Immature natural killer cell (primary cell): Measurements from ENCODE around the gene LY6G6F. TPM values are rescaled to one million over a fixed set of nuclear protein-coding genes. Genes with fewer than 3 reads are reported as not detected.

Experiments used
- DNase-seq, 3 donors: peaks; one replicate each; pipeline ENCODE4 v3.0.0; 2022; ENCODE audit warnings: mixed read lengths in 1 of 3
- H3K27ac Mint-ChIP-seq, 6 donors: one replicate each; pipeline ENCODE4 v1.8.0; 2020; ENCODE audit warnings: mixed read lengths in 6 of 6, mild to moderate bottlenecking in 5 of 6, inconsistent platforms in 4 of 6, moderate library complexity in 3 of 6
- H3K27me3 Mint-ChIP-seq, 3 donors: one replicate each; pipeline ENCODE4 v1.8.0; 2020 to 2021; ENCODE audit warnings: low read depth in 3 of 3, mild to moderate bottlenecking in 3 of 3, mixed read lengths in 3 of 3, moderate library complexity in 3 of 3, inconsistent platforms in 1 of 3
- H3K36me3 Mint-ChIP-seq, 3 donors: one replicate each; pipeline ENCODE4 v1.8.0; 2020; ENCODE audit warnings: mixed read lengths in 3 of 3, inconsistent platforms in 2 of 3, mild to moderate bottlenecking in 2 of 3
- H3K4me1 Mint-ChIP-seq, 2 donors: one replicate each; pipeline ENCODE4 v1.8.0; 2020; ENCODE audit warnings: inconsistent platforms in 2 of 2, mild to moderate bottlenecking in 2 of 2, mixed read lengths in 2 of 2, moderate library complexity in 1 of 2
- H3K4me3 Mint-ChIP-seq, 5 donors: one replicate each; pipeline ENCODE4 v1.8.0; 2020; ENCODE audit warnings: mild to moderate bottlenecking in 5 of 5, mixed read lengths in 5 of 5, inconsistent platforms in 3 of 5, moderate library complexity in 3 of 5
- H3K9me3 Mint-ChIP-seq, 6 donors: one replicate each; pipeline ENCODE4 v1.8.0; 2020; ENCODE audit warnings: mild to moderate bottlenecking in 6 of 6, mixed read lengths in 6 of 6, inconsistent platforms in 4 of 6, moderate library complexity in 3 of 6
- polyA plus RNA-seq, 3 donors: library from polyadenylated mRNA; unstranded; fragments of 300-500 nt; fragmentation: Illumina TruSeq; gene quantifications; one replicate each; pipeline ENCODE4 v1.2.3, GENCODE V29; 2021

LY6G6F gene, protein sequence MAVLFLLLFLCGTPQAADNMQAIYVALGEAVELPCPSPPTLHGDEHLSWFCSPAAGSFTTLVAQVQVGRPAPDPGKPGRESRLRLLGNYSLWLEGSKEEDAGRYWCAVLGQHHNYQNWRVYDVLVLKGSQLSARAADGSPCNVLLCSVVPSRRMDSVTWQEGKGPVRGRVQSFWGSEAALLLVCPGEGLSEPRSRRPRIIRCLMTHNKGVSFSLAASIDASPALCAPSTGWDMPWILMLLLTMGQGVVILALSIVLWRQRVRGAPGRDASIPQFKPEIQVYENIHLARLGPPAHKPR
- 1 to 10 TPM in 1 of 3 donors, not detected in 2; 2.5 TPM for polyA plus RNA-seq

DNA sequence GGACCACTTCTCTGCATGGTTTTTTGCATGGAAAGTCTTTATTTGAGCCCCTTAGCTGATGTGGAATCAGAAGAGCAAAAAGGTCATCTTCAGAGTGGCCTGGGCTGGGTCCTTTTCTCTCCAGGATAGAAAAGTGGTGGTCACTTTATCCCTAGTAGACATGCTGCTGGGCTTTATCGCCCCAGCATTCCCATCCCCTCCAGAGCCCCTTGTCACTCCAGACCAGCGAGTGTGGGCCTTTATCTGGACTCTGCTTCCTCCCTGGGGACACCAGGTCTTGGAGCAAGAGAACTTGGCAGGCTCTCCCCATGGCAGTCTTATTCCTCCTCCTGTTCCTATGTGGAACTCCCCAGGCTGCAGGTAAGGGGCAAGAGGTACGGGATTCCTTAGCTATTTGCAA is at the start of gene LY6G6F:
LY6G6F (plus strand) TSS at position 268 of the 400 bp plus-strand sequence; CDS start at position 309, 41 bp downstream.
- Mint-ChIP-seq H3K36me3 (no peaks in the 10 kb centered on the region), H3K9me3 (no peaks in the 10 kb centered on the region), H3K27me3 (peaks cover 3 to 8% (median 4%) of the 10 kb centered on the region in 3 donors), H3K27ac (peak within 1 kb of the TSS in 2 of 6 donors; percentile 19 to 68), H3K4me1 (peaks cover 30 to 31% of the 10 kb centered on the region in 2 donors), H3K4me3 (no peak within 1 kb of the TSS)
- DNase-seq, result no peak

DNA sequence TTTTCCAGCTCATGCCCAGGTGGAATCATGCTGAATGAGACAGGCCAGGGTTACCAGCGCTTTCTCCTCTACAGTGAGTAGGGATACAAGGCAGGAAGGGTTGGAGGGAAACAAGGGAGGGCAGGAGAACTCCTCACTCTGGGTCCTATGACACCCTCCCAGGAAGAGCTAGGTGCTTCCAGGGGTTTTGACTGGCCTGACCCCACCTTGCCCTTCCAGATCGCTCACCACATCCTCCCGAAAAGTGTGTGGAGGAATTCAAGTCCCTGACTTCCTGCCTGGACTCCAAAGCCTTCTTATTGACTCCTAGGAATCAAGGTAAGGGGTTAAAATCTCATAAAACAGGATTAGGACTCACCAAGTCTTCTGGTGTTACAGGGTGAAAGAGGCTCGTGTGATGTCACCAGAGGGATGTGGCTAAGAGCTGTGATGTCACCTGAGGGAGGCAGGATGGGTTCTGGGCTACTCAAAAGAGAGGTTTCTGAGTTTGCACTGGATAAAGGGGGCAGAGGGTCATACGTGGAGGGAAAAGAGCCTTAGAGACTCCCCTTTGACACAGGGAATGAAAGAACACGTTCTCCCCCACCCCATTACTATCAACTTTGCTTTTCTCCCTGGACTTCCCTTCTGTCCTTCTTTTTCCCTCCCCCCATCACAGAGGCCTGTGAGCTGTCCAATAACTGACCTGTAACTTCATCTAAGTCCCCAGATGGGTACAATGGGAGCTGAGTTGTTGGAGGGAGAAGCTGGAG is 49.1 kb upstream of the LY6G6F start:
- Mint-ChIP-seq H3K4me3 (peak overlapping the region; percentile 42 to 87 (median 59)), H3K9me3 (no peaks in the 10 kb centered on the region), H3K4me1 (peaks cover 66 to 76% of the 10 kb centered on the region in 2 donors), H3K36me3 (peaks cover 4 to 8% (median 5%) of the 10 kb centered on the region in 3 donors), H3K27ac (peak overlapping the region; percentile 70 to 84 (median 80)), H3K27me3 (peaks cover 3 to 7% (median 5%) of the 10 kb centered on the region in 3 donors)
- peak in 1 of 3 donors; percentile 11 for DNase-seq

DNA sequence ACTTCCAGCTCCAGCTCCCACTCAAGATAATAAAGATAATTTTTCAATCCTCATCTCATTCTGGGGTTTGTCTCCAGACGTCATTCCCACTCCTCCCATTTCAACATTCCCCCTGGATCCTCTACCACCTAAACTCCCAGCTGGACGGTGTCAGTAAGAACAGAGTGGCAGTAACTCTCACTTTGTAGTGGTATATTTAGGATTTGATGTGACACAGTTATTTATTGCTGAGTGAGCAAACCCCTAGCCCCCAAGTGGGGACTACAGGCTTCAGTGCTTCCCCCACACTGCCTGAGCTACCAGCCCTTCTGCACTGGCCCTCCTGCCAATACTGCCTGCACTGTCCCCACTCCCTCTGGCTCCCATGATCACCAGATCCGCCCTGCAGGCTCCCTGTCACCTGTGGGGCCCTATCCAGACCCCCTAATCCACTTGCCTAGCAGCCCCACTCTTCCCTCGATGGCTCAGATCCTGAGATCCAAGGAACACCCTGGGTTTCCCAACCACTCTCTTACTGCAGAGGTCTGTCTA is 48.4 kb upstream of the LY6G6F start:
- Mint-ChIP-seq H3K36me3 (peaks cover 4 to 8% (median 5%) of the 10 kb centered on the region in 3 donors), H3K4me1 (peaks cover 65 to 72% of the 10 kb centered on the region in 2 donors), H3K9me3 (no peaks in the 10 kb centered on the region), H3K27ac (peak overlapping the region; percentile 45 to 83 (median 74)), H3K27me3 (peaks cover 0 to 4% (median 0%) of the 10 kb centered on the region in 3 donors), H3K4me3 (peak overlapping the region; percentile 10 to 87 (median 48))
- DNase-seq, result no peak

DNA sequence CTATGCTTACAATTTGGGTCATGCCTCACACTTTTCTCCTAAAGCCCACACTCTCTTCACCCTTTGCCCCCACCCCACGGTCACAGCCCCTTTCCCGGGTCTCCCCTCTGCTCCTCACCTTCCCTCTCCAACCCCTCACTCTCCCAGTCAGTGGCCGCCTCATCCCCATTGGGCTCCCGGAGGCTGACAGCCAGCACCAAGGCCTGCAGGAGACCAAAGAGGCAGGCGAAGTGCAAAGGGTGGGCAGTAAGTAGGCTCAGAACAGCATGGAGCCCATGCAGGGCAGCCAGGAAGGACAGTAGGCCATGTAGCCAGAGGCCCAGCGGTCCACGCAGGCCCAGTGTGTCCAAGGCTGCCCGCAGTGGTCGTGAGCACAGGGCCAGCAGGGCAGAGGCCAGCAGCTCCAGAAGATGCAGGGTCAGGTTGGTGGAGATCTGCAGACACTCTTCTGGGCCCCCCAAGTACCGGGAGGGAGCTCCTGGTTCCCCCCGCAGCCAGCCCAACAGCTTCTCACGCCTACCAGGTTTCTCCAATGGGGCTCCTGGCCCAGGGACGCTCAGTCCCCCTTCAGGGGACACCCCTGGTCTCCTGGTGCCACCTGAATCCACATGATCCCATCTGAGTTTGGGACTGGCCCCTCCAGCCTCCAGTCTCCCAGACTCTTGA is 47.5 kb upstream of the LY6G6F start:
- Mint-ChIP-seq H3K27ac (peak overlapping the region; percentile 83 to 93 (median 88)), H3K9me3 (no peaks in the 10 kb centered on the region), H3K4me3 (peak overlapping the region; percentile 87 to 91 (median 90)), H3K4me1 (peaks cover 70 to 77% of the 10 kb centered on the region in 2 donors), H3K36me3 (peaks cover 4 to 14% (median 5%) of the 10 kb centered on the region in 3 donors), H3K27me3 (peaks cover 0 to 4% (median 1%) of the 10 kb centered on the region in 3 donors)
- no peak for DNase-seq

DNA sequence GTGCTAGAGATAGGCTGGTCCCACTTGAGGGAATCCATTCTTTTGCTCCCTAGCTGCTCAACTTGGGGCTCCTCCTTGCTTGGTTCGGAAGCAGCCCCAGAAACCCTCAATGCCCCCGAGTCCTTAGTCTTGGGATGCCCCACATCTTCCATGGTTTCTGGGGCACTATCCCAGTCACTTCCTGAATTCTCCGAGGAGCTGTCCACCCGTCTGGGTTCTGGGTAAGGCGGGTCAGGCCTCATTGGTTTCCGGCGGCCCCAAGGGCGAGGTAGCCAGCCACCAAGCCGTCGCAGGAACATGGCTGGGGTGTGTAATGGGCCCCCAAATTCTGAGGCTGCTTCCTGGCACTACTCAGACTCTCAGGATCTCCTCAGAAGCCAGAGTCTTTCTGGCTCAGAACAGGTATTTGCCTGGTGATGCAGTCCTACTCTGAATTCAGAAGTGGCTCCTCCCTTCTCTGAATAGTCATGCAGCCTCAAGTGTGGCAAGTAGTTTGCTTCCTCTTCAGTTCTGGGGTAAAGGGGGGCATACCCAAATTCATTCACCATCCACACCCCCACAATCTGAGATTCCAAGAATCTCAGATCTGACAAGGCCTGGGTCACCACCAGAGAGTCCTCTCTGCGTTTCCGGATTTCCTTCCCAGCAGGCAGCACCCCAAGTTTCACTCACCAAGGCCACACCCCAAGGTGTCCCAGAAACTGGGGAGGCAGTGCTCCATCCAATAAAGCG is 46.9 kb upstream of the LY6G6F start:
- DNase-seq, result peak in 1 of 3 donors; percentile 17
- Mint-ChIP-seq H3K27ac (peak overlapping the region; percentile 83 to 93 (median 88)), H3K36me3 (peaks cover 7 to 18% (median 8%) of the 10 kb centered on the region in 3 donors), H3K4me1 (peaks cover 77 to 84% of the 10 kb centered on the region in 2 donors), H3K4me3 (peak overlapping the region; percentile 87 to 91 (median 90)), H3K9me3 (no peaks in the 10 kb centered on the region), H3K27me3 (peaks cover 3 to 8% (median 6%) of the 10 kb centered on the region in 3 donors)

DNA sequence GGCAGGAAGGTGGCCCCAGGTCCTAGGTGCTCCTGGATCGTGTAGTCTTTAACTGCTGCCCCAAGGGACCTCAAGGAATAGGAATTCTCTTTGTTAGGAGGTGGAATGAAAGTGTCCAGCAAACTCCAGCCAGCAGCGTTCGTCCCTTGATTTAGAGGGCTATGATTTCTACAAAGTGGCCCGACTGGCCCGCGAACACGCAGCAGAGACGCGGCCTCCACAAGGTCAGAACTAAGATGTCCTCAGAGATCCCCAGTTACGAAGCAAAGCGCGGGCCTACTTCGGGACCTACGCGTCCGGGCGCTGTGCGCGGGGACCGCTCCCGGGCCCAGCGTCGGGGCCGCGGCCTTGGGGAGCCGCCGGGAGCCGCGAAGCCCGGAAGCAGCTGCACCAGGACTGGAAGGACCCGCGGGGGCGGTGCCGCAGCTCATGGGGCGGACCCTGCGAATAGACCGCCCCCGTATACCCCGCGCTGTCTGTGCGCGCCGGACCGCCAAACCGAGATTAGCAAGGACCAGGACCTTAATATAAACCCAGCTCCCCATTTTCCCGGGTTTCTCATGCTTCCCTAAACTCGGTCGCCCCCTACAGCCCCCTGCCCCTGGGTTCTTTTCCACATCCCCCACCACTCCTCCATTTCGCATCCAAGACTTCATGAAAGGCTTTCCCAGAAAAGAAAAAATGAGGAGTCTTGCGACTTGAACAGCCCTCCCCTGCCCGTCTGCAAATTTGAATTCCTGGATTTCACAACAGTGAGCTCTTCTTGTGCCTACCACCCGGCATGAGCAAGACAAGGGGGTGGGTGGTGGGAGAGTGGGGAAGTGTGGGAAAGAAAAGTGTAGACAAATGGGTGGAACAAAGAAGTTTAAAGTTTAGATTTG is 46.0 kb upstream of the LY6G6F start, which contains the start of gene C6orf47:
C6orf47 (minus strand) TSS at position 398 of the 881 bp plus-strand sequence. CDS start 831 bp downstream, outside the sequence.
- peaks cover 73 to 78% of the 10 kb centered on the region in 2 donors for H3K4me1 Mint-ChIP-seq
- H3K27ac Mint-ChIP-seq, result peak within 1 kb of the TSS; percentile 83 to 95 (median 92)
- peaks cover 8 to 19% (median 8%) of the 10 kb centered on the region in 3 donors for H3K36me3 Mint-ChIP-seq
- peak within 1 kb of the TSS; percentile 87 to 91 (median 90) for H3K4me3 Mint-ChIP-seq
- DNase-seq, result peak; percentile 76 to 79 (median 78)
- H3K9me3 Mint-ChIP-seq, result no peaks in the 10 kb centered on the region
- peaks cover 9 to 12% (median 11%) of the 10 kb centered on the region in 3 donors for H3K27me3 Mint-ChIP-seq

DNA sequence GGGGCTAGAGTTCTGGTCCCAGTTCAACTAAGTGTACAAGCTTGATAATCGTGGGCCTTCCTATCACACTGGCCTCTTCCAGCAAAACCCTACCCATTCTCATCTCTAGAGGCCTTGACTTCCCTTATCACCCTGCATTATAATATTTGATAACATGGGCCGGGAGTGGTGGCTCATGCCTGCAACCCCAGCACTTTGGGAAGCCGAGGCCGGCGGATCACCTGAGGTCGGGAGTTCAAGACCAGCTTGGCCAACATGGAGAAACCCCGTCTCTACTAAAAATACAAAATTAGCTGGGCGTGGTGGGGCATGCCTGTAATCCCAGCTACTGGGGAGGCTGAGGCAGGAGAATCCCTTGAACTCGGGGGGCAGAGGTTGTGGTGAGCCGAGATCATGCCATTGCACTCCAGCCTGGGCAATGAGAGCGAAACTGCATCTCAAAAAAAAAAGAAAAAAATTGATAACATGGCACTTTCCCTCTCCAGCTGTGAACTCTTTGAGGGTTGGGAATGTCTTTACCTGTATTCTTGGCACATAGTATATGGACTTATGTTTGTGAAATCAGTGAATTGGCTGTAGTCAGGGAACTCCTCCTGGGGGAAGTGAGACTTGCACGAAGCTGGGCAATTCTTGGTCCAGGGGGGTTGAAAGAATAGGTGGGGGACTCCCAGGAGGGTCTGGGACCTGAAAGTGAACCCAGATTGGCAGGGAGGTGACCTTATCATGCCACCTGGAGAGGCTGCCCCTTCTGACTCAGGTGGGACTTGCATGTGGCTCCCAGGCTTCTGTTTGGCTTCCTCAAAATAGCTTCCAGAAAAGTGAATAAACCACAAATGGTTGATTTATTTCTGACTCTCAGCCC is 45.2 kb upstream of the LY6G6F start:
- Mint-ChIP-seq H3K4me1 (peaks cover 75 to 78% of the 10 kb centered on the region in 2 donors), H3K27me3 (peaks cover 12 to 16% (median 13%) of the 10 kb centered on the region in 3 donors), H3K9me3 (no peaks in the 10 kb centered on the region)

DNA sequence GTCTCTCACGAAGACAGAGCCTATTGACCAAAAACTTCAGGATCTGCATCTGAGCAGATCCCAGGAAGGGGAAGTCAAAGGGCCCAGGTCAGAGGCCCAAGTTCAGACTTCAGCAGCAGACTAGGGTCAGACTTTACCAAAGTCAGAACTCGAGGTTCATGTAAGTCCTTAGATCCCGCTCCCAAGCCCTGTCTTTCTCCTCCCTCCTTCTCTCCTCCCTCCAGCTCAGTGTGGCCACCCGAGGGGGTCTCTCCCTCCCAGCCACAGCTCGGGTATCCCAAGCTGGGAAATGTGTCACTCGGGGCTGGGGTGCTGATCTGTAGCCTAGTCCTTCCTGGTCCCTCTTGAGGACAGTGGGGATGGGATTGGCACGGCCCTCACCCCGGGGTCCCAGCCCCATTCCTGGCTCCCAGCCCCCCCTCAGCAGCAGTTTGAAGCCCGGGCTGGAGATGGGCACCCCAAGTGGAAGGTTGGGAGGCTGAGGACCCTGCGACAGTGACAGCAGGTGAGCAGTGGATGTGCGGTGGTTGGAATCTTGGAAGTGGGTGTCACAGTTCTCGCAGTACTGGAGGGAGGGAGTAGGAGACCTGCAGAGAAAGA is 44.4 kb upstream of the LY6G6F start:
- Mint-ChIP-seq H3K4me3 (peak overlapping the region in 4 of 5 donors; percentile 40 to 91 (median 70)), H3K27me3 (peaks cover 12 to 16% (median 13%) of the 10 kb centered on the region in 3 donors), H3K9me3 (no peaks in the 10 kb centered on the region), H3K27ac (peak overlapping the region in 4 of 6 donors; percentile 37 to 70 (median 58)), H3K36me3 (peaks cover 4 to 17% (median 4%) of the 10 kb centered on the region in 3 donors), H3K4me1 (peaks cover 76 to 79% of the 10 kb centered on the region in 2 donors)
- no peak for DNase-seq

More for the DNA sequence above, 45.2 kb upstream of the LY6G6F start:
- peaks cover 4 to 19% (median 5%) of the 10 kb centered on the region in 3 donors for H3K36me3 Mint-ChIP-seq
- DNase-seq, result no peak
- H3K4me3 Mint-ChIP-seq, result peak overlapping the region; percentile 85 to 91 (median 88)
- H3K27ac Mint-ChIP-seq, result peak overlapping the region; percentile 83 to 95 (median 92)

DNA sequence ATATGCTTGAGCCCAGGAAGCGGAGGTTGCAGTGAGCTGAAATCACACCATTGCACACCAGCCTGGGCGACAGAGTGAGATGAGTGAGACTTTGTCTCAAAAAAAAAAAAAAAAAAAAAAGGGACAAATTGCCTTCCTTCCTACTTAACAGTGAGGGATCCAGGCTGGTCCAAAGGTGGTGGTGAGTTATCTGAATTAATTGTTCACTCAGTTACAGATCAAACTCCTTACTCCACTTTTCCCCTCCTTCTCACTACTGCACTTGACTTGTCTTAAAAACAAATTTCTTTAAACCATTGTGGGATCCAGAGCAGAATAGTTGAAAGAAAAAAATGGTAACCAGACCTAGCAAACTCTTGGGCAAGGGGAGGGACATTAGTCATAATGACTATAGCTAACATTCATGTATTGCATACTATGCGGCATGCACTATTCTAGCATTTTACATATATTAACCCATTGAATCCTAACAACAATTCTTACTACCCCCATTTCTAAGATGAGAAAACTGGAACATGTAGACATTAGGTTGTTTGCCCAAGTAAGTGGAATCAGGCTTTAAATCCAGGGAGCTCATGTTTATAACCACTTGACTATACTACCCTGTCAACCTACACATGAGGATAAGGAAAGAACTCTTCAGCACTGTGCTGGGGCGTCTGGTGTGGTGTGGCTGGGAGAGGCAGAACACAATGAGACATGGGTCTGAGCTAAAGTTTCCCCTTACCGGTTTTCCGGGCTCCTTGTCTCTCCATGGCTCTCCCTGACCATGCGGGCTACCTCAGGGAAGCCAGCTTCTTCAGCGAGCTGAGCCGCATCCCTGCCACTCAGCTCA is 43.3 kb upstream of the LY6G6F start:
- Mint-ChIP-seq H3K9me3 (no peaks in the 10 kb centered on the region), H3K27ac (peak overlapping the region; percentile 32 to 99 (median 98)), H3K36me3 (peaks cover 4 to 22% (median 10%) of the 10 kb centered on the region in 3 donors), H3K4me1 (peaks cover 75 to 79% of the 10 kb centered on the region in 2 donors), H3K4me3 (peak overlapping the region; percentile 88 to 100 (median 97)), H3K27me3 (peaks cover 12 to 16% (median 13%) of the 10 kb centered on the region in 3 donors)
- DNase-seq, result no peak
